Endothelial cell (in vitro differentiated cells): Measurements from ENCODE around the gene NPS. TPM values are rescaled to one million over a fixed set of nuclear protein-coding genes. Genes with fewer than 3 reads are reported as not detected.

Experiments used
- DNase-seq: peaks from one replicate; pipeline ENCODE4 v3.0.0; 2021; ENCODE audit warnings: low spot score
- H3K27ac Mint-ChIP-seq: one replicate; pipeline ENCODE4 v1.8.0; 2021; ENCODE audit warnings: mixed read lengths, inconsistent platforms; ENCODE audit not compliant: unreplicated experiment
- H3K27me3 Mint-ChIP-seq: one replicate; pipeline ENCODE4 v1.8.0; 2021; ENCODE audit warnings: mild to moderate bottlenecking, moderate library complexity, mixed read lengths, inconsistent platforms; ENCODE audit not compliant: unreplicated experiment
- H3K36me3 Mint-ChIP-seq: one replicate; pipeline ENCODE4 v1.8.0; 2021; ENCODE audit warnings: mild to moderate bottlenecking, low read depth, mixed read lengths, inconsistent platforms; ENCODE audit not compliant: unreplicated experiment
- H3K4me1 Mint-ChIP-seq: one replicate; pipeline ENCODE4 v1.8.0; 2021; ENCODE audit warnings: mild to moderate bottlenecking, mixed read lengths, inconsistent platforms; ENCODE audit not compliant: unreplicated experiment
- H3K4me3 Mint-ChIP-seq: one replicate; pipeline ENCODE4 v1.8.0; 2021; ENCODE audit warnings: mild to moderate bottlenecking, mixed read lengths, inconsistent platforms; ENCODE audit not compliant: unreplicated experiment
- H3K9me3 Mint-ChIP-seq: one replicate; pipeline ENCODE4 v1.8.0; 2021; ENCODE audit warnings: mixed read lengths, inconsistent platforms; ENCODE audit not compliant: unreplicated experiment
- total RNA-seq: library from RNA; stranded (reverse); fragmentation: NEBNext Ultra II Directional; extraction: Animal tissue kit (Norgen Biotek cat#: 25700); gene quantifications from one replicate; pipeline ENCODE4 v1.2.1, GENCODE V29; 2021; ENCODE audit not compliant: unreplicated experiment
- TF ChIP-seq, protein P1 (sequence below): fragments of 200-600 bp; sonication (generic); IDR thresholded peaks from one replicate; pipeline ENCODE4 v1.5.0; 2021; ENCODE audit warnings: antibody characterized with exemption; ENCODE audit not compliant: unreplicated experiment

The NPS gene
- total RNA-seq, 1 donor from 2014 or later, result not detected

DNA sequence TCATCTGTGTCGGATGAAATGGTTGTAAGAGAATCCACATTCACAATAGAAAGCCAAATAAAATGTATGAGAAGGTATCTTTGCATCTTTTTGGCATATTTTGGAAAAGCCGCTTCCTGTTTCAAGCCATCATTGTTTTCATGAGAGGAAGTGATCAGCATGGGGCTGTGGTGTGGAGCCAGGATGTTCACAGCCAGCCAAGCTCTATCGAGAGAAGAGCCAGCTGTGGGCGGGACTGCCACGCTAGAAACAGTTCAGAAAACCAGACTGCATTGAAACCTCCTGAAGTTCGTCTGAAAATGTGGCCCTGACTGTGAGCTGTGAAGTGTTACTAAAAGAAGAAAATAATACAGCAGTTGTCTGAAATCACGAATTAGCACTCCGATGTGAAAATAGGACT is 21.2 kb upstream of the NPS start:
- no peak overlapping the region for H3K4me3 Mint-ChIP-seq
- no peaks in the 10 kb centered on the region for H3K27me3 Mint-ChIP-seq
- peaks cover 10% of the 10 kb centered on the region for H3K4me1 Mint-ChIP-seq
- no peak for DNase-seq
- H3K9me3 Mint-ChIP-seq, result no peaks in the 10 kb centered on the region
- TF ChIP-seq, protein P1, sequence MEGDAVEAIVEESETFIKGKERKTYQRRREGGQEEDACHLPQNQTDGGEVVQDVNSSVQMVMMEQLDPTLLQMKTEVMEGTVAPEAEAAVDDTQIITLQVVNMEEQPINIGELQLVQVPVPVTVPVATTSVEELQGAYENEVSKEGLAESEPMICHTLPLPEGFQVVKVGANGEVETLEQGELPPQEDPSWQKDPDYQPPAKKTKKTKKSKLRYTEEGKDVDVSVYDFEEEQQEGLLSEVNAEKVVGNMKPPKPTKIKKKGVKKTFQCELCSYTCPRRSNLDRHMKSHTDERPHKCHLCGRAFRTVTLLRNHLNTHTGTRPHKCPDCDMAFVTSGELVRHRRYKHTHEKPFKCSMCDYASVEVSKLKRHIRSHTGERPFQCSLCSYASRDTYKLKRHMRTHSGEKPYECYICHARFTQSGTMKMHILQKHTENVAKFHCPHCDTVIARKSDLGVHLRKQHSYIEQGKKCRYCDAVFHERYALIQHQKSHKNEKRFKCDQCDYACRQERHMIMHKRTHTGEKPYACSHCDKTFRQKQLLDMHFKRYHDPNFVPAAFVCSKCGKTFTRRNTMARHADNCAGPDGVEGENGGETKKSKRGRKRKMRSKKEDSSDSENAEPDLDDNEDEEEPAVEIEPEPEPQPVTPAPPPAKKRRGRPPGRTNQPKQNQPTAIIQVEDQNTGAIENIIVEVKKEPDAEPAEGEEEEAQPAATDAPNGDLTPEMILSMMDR, result no peak
- no peak overlapping the region for H3K27ac Mint-ChIP-seq
- no peaks in the 10 kb centered on the region for H3K36me3 Mint-ChIP-seq

GRCh38 chr10:127532193-127532592 is 16.9 kb upstream of the NPS start:
- Mint-ChIP-seq H3K27me3 (no peaks in the 10 kb centered on the region), H3K4me3 (no peak overlapping the region), H3K36me3 (no peaks in the 10 kb centered on the region), H3K9me3 (no peaks in the 10 kb centered on the region), H3K27ac (no peak overlapping the region), H3K4me1 (peaks cover 13% of the 10 kb centered on the region)
- TF ChIP-seq, protein P1, result no peak
- no peak for DNase-seq

- no peak for DNase-seq
- H3K4me1 Mint-ChIP-seq, result peaks cover 11% of the 10 kb centered on the region
- H3K9me3 Mint-ChIP-seq, result no peaks in the 10 kb centered on the region
- H3K27me3 Mint-ChIP-seq, result no peaks in the 10 kb centered on the region
- no peak overlapping the region for H3K27ac Mint-ChIP-seq
- TF ChIP-seq, protein P1, result no peak
- no peaks in the 10 kb centered on the region for H3K36me3 Mint-ChIP-seq
- H3K4me3 Mint-ChIP-seq, result no peak overlapping the region
Observed at GRCh38 chr10:127532659-127533058, 16.4 kb upstream of the NPS start.

GRCh38 chr10:127534074-127534473 is 15.0 kb upstream of the NPS start:
- no peaks in the 10 kb centered on the region for H3K9me3 Mint-ChIP-seq
- TF ChIP-seq, protein P1, result no peak
- no peak overlapping the region for H3K27ac Mint-ChIP-seq
- peaks cover 3% of the 10 kb centered on the region for H3K27me3 Mint-ChIP-seq
- DNase-seq, result no peak
- no peak overlapping the region for H3K4me3 Mint-ChIP-seq
- peaks cover 5% of the 10 kb centered on the region for H3K4me1 Mint-ChIP-seq
- H3K36me3 Mint-ChIP-seq, result no peaks in the 10 kb centered on the region

DNA sequence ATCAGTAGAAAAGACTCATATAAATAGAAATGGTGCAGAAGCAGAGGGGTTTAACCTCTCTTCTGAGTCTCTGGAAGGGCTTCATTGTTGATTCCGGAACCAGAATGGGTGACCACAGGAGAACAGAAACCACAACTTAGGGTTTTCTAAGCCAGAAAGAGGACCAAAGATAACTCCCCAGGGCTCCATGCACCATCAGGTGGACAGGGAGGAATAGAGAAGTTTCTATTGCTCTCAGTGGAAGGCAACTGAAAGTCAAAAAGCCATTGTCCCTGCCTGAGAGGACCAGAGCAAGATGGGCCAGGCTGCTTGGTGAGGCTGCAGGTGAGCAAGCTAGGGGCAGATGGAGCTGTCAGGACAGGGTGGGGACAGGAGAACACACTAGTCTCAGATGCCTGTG is 14.6 kb upstream of the NPS start:
- no peaks in the 10 kb centered on the region for H3K36me3 Mint-ChIP-seq
- H3K27me3 Mint-ChIP-seq, result peaks cover 3% of the 10 kb centered on the region
- H3K9me3 Mint-ChIP-seq, result no peaks in the 10 kb centered on the region
- no peak for DNase-seq
- TF ChIP-seq, protein P1, result no peak
- no peak overlapping the region for H3K27ac Mint-ChIP-seq
- H3K4me1 Mint-ChIP-seq, result peaks cover 5% of the 10 kb centered on the region
- H3K4me3 Mint-ChIP-seq, result no peak overlapping the region
